GM23338 (cell line): ENCODE results near the gene SIRPG.

ENCODE experiments used
- CREB1 ChIP-seq: fragments of 250-450 bp; sonication (Bioruptor Pico); IDR thresholded peaks from 2 replicates; pipeline ENCODE4 v1.5.0; 2020; ENCODE audit warnings: low read depth, mild to moderate bottlenecking, moderate library complexity
- EZH2 ChIP-seq: fragments of 200-600 bp; sonication (generic); IDR thresholded peaks from one replicate; pipeline ENCODE4 v1.8.0; 2017; ENCODE audit warnings: antibody characterized with exemption, mild to moderate bottlenecking, low read depth; ENCODE audit not compliant: unreplicated experiment
- EZH2phosphoT487 ChIP-seq: fragments of 200-600 bp; sonication (generic); IDR thresholded peaks from one replicate; pipeline ENCODE4 v1.8.1; 2018; ENCODE audit warnings: antibody characterized with exemption; ENCODE audit not compliant: unreplicated experiment
- JUNB ChIP-seq: IDR thresholded peaks from one replicate; pipeline ENCODE4 v1.6.1; 2016; ENCODE audit warnings: antibody characterized with exemption; ENCODE audit not compliant: unreplicated experiment
- NANOG ChIP-seq: IDR thresholded peaks from 2 replicates; pipeline ENCODE4 v1.6.1; 2016; ENCODE audit warnings: antibody characterized with exemption, borderline replicate concordance
- POLR2AphosphoS5 ChIP-seq: IDR thresholded peaks from 2 replicates; pipeline ENCODE4 v1.6.1; 2016; ENCODE audit warnings: antibody characterized with exemption, low read depth
- STAT1 ChIP-seq: IDR thresholded peaks from one replicate; pipeline ENCODE4 v1.6.1; 2016; ENCODE audit warnings: antibody characterized with exemption; ENCODE audit not compliant: unreplicated experiment
- ZNF114 ChIP-seq: fragments of 250-450 bp; sonication (Bioruptor Pico); IDR thresholded peaks from 2 replicates; pipeline ENCODE4 v1.5.0; 2020; ENCODE audit warnings: mild to moderate bottlenecking, moderate library complexity
- ZNF331 ChIP-seq: fragments of 250-450 bp; sonication (Bioruptor Pico); IDR thresholded peaks from 2 replicates; pipeline ENCODE4 v1.5.0; 2020; ENCODE audit warnings: low read depth, mild to moderate bottlenecking, moderate library complexity
- TF ChIP-seq, protein P1 (sequence below), 2 experiments: fragments of 200-600 bp in 1 of 2; sonication (generic) in 1 of 2; conservative IDR thresholded peaks; 2 replicates each; pipeline versions ENCODE4 v1.5.1 to v1.6.1; 2016 to 2017; ENCODE audit warnings: antibody characterized with exemption in 2 of 2, low read depth in 2 of 2, mild to moderate bottlenecking in 2 of 2, moderate library complexity in 1 of 2
- TF ChIP-seq, protein P2 (sequence below): IDR thresholded peaks from one replicate; pipeline ENCODE4 v1.6.1; 2018; ENCODE audit warnings: antibody characterized with exemption; ENCODE audit not compliant: unreplicated experiment
- TF ChIP-seq, protein P3 (sequence below): IDR thresholded peaks from 2 replicates; pipeline ENCODE4 v1.6.1; 2016; ENCODE audit warnings: antibody characterized with exemption
- TF ChIP-seq, protein P4 (sequence below): fragments of 250-450 bp; sonication (Bioruptor Pico); IDR thresholded peaks from 2 replicates; pipeline ENCODE4 v1.5.0; 2020; ENCODE audit warnings: mild to moderate bottlenecking, moderate library complexity

DNA sequence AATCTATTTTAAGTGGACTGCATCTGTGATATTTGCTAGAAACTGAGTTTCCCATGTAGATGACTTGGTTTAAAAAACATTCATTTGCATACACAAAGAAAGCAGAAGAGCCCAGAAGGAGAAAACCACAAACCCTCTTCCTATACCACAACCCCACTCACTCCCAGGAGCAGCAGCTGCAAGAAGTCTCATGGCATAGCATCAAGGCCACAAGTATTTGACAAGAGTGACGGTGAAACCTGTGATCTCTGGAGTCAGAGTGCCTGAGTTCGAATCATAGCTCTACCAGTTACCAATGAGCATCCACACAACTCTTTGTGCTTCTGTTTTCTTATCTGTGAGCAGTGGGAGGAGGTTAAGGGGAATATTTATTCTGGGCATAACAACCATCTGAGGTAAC lies 44.7 kb upstream of the SIRPG start:
- no peak for TF ChIP-seq EZH2
- TF ChIP-seq, protein P1, sequence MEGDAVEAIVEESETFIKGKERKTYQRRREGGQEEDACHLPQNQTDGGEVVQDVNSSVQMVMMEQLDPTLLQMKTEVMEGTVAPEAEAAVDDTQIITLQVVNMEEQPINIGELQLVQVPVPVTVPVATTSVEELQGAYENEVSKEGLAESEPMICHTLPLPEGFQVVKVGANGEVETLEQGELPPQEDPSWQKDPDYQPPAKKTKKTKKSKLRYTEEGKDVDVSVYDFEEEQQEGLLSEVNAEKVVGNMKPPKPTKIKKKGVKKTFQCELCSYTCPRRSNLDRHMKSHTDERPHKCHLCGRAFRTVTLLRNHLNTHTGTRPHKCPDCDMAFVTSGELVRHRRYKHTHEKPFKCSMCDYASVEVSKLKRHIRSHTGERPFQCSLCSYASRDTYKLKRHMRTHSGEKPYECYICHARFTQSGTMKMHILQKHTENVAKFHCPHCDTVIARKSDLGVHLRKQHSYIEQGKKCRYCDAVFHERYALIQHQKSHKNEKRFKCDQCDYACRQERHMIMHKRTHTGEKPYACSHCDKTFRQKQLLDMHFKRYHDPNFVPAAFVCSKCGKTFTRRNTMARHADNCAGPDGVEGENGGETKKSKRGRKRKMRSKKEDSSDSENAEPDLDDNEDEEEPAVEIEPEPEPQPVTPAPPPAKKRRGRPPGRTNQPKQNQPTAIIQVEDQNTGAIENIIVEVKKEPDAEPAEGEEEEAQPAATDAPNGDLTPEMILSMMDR (conservative IDR thresholded peaks at IDR 0.05; ENCODE audit: low read depth in 2 of 2), result no peak
- no peak for TF ChIP-seq POLR2AphosphoS5
- TF ChIP-seq JUNB, result no peak
- TF ChIP-seq CREB1 (CRISPR knock-in tag), result no peak
- no peak for TF ChIP-seq EZH2phosphoT487
- no peak for TF ChIP-seq ZNF331 (CRISPR knock-in tag)
- no peak for TF ChIP-seq STAT1
- TF ChIP-seq, protein P2, sequence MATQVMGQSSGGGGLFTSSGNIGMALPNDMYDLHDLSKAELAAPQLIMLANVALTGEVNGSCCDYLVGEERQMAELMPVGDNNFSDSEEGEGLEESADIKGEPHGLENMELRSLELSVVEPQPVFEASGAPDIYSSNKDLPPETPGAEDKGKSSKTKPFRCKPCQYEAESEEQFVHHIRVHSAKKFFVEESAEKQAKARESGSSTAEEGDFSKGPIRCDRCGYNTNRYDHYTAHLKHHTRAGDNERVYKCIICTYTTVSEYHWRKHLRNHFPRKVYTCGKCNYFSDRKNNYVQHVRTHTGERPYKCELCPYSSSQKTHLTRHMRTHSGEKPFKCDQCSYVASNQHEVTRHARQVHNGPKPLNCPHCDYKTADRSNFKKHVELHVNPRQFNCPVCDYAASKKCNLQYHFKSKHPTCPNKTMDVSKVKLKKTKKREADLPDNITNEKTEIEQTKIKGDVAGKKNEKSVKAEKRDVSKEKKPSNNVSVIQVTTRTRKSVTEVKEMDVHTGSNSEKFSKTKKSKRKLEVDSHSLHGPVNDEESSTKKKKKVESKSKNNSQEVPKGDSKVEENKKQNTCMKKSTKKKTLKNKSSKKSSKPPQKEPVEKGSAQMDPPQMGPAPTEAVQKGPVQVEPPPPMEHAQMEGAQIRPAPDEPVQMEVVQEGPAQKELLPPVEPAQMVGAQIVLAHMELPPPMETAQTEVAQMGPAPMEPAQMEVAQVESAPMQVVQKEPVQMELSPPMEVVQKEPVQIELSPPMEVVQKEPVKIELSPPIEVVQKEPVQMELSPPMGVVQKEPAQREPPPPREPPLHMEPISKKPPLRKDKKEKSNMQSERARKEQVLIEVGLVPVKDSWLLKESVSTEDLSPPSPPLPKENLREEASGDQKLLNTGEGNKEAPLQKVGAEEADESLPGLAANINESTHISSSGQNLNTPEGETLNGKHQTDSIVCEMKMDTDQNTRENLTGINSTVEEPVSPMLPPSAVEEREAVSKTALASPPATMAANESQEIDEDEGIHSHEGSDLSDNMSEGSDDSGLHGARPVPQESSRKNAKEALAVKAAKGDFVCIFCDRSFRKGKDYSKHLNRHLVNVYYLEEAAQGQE, result no peak
- TF ChIP-seq ZNF114 (CRISPR knock-in tag), result no peak
- no peak for TF ChIP-seq NANOG
- TF ChIP-seq, protein P3, sequence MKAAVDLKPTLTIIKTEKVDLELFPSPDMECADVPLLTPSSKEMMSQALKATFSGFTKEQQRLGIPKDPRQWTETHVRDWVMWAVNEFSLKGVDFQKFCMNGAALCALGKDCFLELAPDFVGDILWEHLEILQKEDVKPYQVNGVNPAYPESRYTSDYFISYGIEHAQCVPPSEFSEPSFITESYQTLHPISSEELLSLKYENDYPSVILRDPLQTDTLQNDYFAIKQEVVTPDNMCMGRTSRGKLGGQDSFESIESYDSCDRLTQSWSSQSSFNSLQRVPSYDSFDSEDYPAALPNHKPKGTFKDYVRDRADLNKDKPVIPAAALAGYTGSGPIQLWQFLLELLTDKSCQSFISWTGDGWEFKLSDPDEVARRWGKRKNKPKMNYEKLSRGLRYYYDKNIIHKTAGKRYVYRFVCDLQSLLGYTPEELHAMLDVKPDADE, result no peak
- TF ChIP-seq, protein P4, sequence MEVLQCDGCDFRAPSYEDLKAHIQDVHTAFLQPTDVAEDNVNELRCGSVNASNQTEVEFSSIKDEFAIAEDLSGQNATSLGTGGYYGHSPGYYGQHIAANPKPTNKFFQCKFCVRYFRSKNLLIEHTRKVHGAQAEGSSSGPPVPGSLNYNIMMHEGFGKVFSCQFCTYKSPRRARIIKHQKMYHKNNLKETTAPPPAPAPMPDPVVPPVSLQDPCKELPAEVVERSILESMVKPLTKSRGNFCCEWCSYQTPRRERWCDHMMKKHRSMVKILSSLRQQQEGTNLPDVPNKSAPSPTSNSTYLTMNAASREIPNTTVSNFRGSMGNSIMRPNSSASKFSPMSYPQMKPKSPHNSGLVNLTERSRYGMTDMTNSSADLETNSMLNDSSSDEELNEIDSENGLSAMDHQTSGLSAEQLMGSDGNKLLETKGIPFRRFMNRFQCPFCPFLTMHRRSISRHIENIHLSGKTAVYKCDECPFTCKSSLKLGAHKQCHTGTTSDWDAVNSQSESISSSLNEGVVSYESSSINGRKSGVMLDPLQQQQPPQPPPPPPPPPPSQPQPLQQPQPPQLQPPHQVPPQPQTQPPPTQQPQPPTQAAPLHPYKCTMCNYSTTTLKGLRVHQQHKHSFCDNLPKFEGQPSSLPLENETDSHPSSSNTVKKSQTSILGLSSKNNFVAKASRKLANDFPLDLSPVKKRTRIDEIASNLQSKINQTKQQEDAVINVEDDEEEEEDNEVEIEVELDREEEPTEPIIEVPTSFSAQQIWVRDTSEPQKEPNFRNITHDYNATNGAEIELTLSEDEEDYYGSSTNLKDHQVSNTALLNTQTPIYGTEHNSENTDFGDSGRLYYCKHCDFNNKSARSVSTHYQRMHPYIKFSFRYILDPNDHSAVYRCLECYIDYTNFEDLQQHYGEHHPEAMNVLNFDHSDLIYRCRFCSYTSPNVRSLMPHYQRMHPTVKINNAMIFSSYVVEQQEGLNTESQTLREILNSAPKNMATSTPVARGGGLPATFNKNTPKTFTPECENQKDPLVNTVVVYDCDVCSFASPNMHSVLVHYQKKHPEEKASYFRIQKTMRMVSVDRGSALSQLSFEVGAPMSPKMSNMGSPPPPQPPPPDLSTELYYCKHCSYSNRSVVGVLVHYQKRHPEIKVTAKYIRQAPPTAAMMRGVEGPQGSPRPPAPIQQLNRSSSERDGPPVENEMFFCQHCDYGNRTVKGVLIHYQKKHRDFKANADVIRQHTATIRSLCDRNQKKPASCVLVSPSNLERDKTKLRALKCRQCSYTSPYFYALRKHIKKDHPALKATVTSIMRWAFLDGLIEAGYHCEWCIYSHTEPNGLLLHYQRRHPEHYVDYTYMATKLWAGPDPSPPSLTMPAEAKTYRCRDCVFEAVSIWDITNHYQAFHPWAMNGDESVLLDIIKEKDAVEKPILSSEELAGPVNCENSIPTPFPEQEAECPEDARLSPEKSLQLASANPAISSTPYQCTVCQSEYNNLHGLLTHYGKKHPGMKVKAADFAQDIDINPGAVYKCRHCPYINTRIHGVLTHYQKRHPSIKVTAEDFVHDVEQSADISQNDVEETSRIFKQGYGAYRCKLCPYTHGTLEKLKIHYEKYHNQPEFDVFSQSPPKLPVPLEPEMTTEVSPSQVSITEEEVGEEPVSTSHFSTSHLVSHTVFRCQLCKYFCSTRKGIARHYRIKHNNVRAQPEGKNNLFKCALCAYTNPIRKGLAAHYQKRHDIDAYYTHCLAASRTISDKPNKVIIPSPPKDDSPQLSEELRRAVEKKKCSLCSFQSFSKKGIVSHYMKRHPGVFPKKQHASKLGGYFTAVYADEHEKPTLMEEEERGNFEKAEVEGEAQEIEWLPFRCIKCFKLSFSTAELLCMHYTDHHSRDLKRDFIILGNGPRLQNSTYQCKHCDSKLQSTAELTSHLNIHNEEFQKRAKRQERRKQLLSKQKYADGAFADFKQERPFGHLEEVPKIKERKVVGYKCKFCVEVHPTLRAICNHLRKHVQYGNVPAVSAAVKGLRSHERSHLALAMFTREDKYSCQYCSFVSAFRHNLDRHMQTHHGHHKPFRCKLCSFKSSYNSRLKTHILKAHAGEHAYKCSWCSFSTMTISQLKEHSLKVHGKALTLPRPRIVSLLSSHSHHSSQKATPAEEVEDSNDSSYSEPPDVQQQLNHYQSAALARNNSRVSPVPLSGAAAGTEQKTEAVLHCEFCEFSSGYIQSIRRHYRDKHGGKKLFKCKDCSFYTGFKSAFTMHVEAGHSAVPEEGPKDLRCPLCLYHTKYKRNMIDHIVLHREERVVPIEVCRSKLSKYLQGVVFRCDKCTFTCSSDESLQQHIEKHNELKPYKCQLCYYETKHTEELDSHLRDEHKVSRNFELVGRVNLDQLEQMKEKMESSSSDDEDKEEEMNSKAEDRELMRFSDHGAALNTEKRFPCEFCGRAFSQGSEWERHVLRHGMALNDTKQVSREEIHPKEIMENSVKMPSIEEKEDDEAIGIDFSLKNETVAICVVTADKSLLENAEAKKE (CRISPR knock-in tag), result no peak
